ENCODE measurements around the gene RUVBL2.

DNA sequence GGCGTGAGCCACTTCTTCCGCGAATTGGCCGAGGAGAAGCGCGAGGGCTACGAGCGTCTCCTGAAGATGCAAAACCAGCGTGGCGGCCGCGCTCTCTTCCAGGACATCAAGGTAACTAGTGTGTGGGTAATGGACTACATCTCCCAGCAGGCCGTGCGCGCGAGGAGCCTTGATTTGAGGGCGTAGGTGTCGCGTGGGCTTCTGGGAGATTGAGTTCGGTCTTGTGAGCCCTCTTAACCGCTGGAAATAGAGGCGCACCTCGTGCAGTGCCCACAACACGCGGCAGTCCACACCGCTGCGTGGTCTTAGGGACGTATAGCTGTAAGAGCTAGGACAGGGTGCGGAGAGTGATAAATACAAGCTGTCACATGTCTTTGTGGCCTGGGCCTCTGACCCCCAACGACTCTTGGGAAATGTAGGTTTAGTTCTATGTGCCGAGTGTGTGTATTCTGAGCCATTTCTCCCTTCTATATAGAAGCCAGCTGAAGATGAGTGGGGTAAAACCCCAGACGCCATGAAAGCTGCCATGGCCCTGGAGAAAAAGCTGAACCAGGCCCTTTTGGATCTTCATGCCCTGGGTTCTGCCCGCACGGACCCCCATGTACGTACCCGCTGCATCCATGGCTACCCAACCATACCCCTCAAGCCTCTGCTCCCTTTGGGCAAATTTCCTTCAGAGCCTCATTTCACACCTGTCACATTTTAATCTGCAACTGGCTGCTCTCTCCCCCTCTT is 27.7 kb upstream of the RUVBL2 start:
- TF ChIP-seq, protein P1, sequence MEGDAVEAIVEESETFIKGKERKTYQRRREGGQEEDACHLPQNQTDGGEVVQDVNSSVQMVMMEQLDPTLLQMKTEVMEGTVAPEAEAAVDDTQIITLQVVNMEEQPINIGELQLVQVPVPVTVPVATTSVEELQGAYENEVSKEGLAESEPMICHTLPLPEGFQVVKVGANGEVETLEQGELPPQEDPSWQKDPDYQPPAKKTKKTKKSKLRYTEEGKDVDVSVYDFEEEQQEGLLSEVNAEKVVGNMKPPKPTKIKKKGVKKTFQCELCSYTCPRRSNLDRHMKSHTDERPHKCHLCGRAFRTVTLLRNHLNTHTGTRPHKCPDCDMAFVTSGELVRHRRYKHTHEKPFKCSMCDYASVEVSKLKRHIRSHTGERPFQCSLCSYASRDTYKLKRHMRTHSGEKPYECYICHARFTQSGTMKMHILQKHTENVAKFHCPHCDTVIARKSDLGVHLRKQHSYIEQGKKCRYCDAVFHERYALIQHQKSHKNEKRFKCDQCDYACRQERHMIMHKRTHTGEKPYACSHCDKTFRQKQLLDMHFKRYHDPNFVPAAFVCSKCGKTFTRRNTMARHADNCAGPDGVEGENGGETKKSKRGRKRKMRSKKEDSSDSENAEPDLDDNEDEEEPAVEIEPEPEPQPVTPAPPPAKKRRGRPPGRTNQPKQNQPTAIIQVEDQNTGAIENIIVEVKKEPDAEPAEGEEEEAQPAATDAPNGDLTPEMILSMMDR (IDR thresholded peaks at IDR 0.05; ENCODE audit: low read depth, low read length): no peak
- TF ChIP-seq EZH2phosphoT487 (IDR thresholded peaks at IDR 0.05; ENCODE audit: low read depth): no peak
